Stimulated activated naive CD8-positive, alpha-beta T cell treated with anti-CD3 and anti-CD28 coated beads, Interleukin-15, amount 100 ng/mL, for 72 hours (primary cell): Measurements from ENCODE around the gene FAM229B.

Source experiments
- ATAC-seq: fragments of 150-1000 bp; cut with Tn5 transposase; 2 replicates; pipeline ENCODE4 v1.10.0; 2021; ENCODE audit warnings: mild to moderate bottlenecking, moderate library complexity
- DNase-seq, 2 donors: peaks; one replicate each; pipeline ENCODE4 v3.0.0; 2021 to 2022
- H3K27ac Mint-ChIP-seq, 2 donors: one replicate each; pipeline ENCODE4 v1.8.0; 2022; ENCODE audit warnings: mild to moderate bottlenecking in 2 of 2, mixed read lengths in 2 of 2, moderate library complexity in 2 of 2
- H3K27me3 Mint-ChIP-seq: one replicate; pipeline ENCODE4 v1.8.0; 2022; ENCODE audit warnings: mixed read lengths
- H3K4me1 Mint-ChIP-seq: one replicate; pipeline ENCODE4 v1.8.0; 2022; ENCODE audit warnings: mild to moderate bottlenecking, mixed read lengths
- H3K4me3 Mint-ChIP-seq, 2 donors: one replicate each; pipeline ENCODE4 v1.8.0; 2022; ENCODE audit warnings: mild to moderate bottlenecking in 2 of 2, mixed read lengths in 2 of 2, moderate library complexity in 1 of 2
- H3K9me3 Mint-ChIP-seq, 2 donors: one replicate each; pipeline ENCODE4 v1.8.0; 2022; ENCODE audit warnings: mixed read lengths in 2 of 2

FAM229B gene

GRCh38 chr6:112148103-112148502 lies 60.7 kb downstream of the FAM229B start:
- Mint-ChIP-seq H3K4me3 (no peak overlapping the region), H3K27me3 (peaks cover 18% of the 10 kb centered on the region), H3K4me1 (no peaks in the 10 kb centered on the region), H3K9me3 (no peaks in the 10 kb centered on the region), H3K27ac (no peak overlapping the region)
- DNase-seq, result no peak
- no peak for ATAC-seq

- Mint-ChIP-seq H3K4me3 (no peak overlapping the region), H3K27me3 (peaks cover 20% of the 10 kb centered on the region), H3K9me3 (no peaks in the 10 kb centered on the region), H3K27ac (no peak overlapping the region), H3K4me1 (peaks cover 4% of the 10 kb centered on the region)
- ATAC-seq (no peak), DNase-seq (no peak)
Observed at GRCh38 chr6:112149236-112149635, 61.8 kb downstream of the FAM229B start.

GRCh38 chr6:112149719-112150263 lies 62.4 kb downstream of the FAM229B start:
- H3K9me3 Mint-ChIP-seq, result no peaks in the 10 kb centered on the region
- no peak overlapping the region for H3K4me3 Mint-ChIP-seq
- ATAC-seq (no peak), DNase-seq (no peak)
- no peak overlapping the region for H3K27ac Mint-ChIP-seq
- peaks cover 10% of the 10 kb centered on the region for H3K4me1 Mint-ChIP-seq
- H3K27me3 Mint-ChIP-seq, result peaks cover 20% of the 10 kb centered on the region

GRCh38 chr6:112150363-112150762 lies 63.0 kb downstream of the FAM229B start:
- ATAC-seq (no peak), DNase-seq (no peak)
- no peak overlapping the region for H3K27ac Mint-ChIP-seq
- H3K9me3 Mint-ChIP-seq, result no peaks in the 10 kb centered on the region
- peaks cover 12% of the 10 kb centered on the region for H3K4me1 Mint-ChIP-seq
- H3K27me3 Mint-ChIP-seq, result peaks cover 15% of the 10 kb centered on the region
- H3K4me3 Mint-ChIP-seq, result no peak overlapping the region
